ENCODE measurements around the gene MPPED2.

DNA sequence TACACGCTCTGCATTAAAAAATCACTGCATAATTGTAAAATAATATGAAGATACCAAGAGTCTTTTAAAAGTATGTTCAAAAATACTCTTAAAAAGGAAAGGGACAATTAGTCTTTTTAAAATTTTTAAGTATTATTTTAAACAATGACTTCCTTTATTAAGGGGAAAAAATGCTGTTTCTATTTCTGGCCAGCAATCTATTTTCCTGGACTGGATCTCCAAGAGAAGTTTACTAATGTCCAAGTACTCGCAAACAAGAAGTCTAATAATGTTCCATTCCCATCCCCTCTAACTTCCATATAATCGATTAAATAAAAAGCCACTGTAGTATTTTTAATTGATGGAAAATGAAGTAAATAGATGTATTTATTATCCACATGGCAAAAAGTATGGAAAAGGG, 123.7 kb downstream of the MPPED2 start:
- TF ChIP-seq, protein P1, sequence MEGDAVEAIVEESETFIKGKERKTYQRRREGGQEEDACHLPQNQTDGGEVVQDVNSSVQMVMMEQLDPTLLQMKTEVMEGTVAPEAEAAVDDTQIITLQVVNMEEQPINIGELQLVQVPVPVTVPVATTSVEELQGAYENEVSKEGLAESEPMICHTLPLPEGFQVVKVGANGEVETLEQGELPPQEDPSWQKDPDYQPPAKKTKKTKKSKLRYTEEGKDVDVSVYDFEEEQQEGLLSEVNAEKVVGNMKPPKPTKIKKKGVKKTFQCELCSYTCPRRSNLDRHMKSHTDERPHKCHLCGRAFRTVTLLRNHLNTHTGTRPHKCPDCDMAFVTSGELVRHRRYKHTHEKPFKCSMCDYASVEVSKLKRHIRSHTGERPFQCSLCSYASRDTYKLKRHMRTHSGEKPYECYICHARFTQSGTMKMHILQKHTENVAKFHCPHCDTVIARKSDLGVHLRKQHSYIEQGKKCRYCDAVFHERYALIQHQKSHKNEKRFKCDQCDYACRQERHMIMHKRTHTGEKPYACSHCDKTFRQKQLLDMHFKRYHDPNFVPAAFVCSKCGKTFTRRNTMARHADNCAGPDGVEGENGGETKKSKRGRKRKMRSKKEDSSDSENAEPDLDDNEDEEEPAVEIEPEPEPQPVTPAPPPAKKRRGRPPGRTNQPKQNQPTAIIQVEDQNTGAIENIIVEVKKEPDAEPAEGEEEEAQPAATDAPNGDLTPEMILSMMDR (IDR thresholded peaks at IDR 0.05) = no peak
- no peak for TF ChIP-seq POLR2A (IDR thresholded peaks at IDR 0.05)
- TF ChIP-seq EP300 (IDR thresholded peaks at IDR 0.05) = no peak

All from tibial nerve (tissue), 4 donors.